BE2C (cell line): ENCODE data around the gene PERCC1.
A peak's percentile ranks its signal among the peaks of the same experiment; 100 is the strongest.

Experiments used
- DNase-seq: peaks from one replicate; pipeline ENCODE4 v3.0.0-alpha.2; 2020
- H3K27me3 ChIP-seq: fragments of 250-450 bp; sonication (Bioruptor Pico); 2 replicates; pipeline ENCODE4 v1.5.1; 2020; ENCODE audit warnings: mild to moderate bottlenecking
- H3K36me3 ChIP-seq: fragments of 250-450 bp; sonication (Bioruptor Pico); 2 replicates; pipeline ENCODE4 v1.5.1; 2020; ENCODE audit warnings: mild to moderate bottlenecking
- H3K4me1 ChIP-seq: fragments of 250-450 bp; sonication (Bioruptor Pico); 2 replicates; pipeline ENCODE4 v1.5.1; 2020
- H3K4me3 ChIP-seq: 2 replicates; pipeline ENCODE4 v1.5.1; 2011; ENCODE audit warnings: low read depth, low read length
- H3K9me3 ChIP-seq: fragments of 250-450 bp; sonication (Bioruptor Pico); 2 replicates; pipeline ENCODE4 v1.5.1; 2020
- TF ChIP-seq, protein P1 (sequence below): IDR thresholded peaks from 2 replicates; pipeline ENCODE4 v1.5.1; 2012; ENCODE audit warnings: mild to moderate bottlenecking, low read depth, low read length

Gene PERCC1

DNA sequence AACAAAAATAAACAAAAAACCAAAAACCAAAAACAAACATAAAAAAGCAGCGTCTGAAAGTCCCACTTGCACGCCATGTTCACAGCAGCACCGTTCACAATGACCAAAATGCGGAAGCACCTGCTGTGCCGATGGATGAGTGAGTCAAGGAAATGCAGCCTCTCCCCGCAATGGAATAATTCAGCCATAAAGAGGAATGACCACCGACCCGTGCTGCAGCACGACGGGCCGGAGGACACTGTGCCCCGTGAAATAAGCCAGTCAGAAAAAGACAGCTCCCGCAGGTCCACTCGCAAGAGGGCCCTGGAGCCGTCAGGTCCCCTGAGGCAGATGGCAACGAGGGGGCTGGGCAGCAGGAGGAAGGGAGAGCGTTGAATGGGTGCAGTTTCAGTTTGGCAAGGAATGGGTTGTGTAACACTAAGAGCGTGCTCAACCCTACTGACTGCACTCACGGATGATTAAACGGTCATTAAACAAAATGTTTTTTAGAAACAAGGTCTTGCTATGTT lies 38.9 kb downstream of the PERCC1 start:
- TF ChIP-seq, protein P1, sequence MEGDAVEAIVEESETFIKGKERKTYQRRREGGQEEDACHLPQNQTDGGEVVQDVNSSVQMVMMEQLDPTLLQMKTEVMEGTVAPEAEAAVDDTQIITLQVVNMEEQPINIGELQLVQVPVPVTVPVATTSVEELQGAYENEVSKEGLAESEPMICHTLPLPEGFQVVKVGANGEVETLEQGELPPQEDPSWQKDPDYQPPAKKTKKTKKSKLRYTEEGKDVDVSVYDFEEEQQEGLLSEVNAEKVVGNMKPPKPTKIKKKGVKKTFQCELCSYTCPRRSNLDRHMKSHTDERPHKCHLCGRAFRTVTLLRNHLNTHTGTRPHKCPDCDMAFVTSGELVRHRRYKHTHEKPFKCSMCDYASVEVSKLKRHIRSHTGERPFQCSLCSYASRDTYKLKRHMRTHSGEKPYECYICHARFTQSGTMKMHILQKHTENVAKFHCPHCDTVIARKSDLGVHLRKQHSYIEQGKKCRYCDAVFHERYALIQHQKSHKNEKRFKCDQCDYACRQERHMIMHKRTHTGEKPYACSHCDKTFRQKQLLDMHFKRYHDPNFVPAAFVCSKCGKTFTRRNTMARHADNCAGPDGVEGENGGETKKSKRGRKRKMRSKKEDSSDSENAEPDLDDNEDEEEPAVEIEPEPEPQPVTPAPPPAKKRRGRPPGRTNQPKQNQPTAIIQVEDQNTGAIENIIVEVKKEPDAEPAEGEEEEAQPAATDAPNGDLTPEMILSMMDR, result no peak
- H3K27me3 ChIP-seq, result no peaks in the 10 kb centered on the region
- H3K9me3 ChIP-seq, result no peaks in the 10 kb centered on the region
- no peaks in the 10 kb centered on the region for H3K36me3 ChIP-seq
- DNase-seq, result no peak
- no peaks in the 10 kb centered on the region for H3K4me1 ChIP-seq
- H3K4me3 ChIP-seq, result no peak overlapping the region

DNA sequence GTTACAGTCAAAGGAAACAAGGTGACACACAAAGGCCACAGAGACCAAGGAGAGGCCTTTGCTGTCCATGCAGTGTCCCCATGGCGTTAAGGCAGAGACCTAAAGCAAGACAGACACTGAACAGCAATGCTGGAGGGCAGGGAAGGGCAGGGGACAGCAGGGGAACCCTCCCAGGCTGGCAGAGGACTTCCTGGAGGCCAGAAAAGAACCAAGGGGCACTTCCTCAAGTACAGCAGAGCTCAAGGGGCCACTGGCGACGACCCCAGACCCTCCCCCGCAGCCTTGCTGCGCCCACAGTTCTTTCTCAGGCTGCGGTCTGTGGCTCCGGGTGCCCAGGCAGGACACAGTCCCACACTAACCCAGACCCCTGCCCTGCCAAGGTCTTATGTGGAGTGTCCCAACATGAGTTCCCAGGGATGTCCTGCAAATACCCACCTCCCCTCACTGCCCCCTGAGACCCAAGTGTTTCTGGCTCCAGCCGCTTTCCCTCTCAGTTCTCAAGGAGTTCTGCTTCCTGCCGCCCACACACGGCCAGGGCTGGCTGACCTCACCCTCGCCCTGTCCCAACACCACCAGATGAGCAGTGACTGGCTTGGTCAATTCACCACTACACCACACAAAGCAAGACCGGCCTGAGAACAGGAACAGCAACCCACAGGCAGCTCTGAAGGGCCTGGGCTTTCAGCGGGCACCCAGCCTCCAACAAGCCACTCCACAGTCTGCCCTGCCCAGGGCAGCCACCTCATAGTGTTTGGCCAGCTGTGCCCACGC lies 39.8 kb downstream of the PERCC1 start:
- H3K4me3 ChIP-seq, result no peak overlapping the region
- H3K4me1 ChIP-seq, result no peaks in the 10 kb centered on the region
- TF ChIP-seq, protein P1, result no peak

DNA sequence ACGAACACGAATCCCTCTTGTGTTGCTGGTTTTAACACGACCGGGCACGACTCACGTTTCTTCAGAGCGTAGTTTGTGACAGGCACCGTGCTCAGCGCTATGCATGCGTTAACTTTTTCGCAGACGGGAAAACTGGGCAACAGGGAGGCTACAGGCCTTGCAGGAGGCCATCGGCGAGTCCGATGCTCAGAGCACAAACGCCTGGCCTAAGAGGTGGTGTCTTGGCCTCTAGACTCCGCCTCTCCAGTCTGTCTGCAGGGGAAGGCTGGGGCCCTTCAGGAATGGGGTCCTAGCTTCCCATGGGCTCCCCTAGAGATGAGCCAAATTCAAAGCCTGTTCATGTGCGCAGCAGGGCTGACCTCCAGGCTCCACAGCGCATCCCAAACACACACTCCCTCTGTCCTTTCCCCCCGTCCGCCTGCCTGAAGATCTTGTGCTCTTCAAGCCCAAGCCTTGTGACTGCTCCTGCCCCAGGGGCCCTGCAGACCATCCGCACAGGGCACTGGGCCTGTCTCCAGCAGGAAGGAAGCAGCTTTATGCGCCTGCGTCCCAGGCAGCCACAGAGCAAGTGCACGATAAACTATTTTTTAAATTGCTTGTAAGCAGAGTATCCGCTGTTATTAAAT lies 40.8 kb downstream of the PERCC1 start:
- TF ChIP-seq, protein P1, result no peak
- Histone ChIP-seq H3K27me3 (no peaks in the 10 kb centered on the region), H3K4me3 (no peak overlapping the region), H3K36me3 (no peaks in the 10 kb centered on the region), H3K4me1 (no peaks in the 10 kb centered on the region), H3K9me3 (no peaks in the 10 kb centered on the region)
- no peak for DNase-seq

More for the DNA sequence above, 39.8 kb downstream of the PERCC1 start:
- DNase-seq, result no peak
- H3K36me3 ChIP-seq, result no peaks in the 10 kb centered on the region
- no peaks in the 10 kb centered on the region for H3K27me3 ChIP-seq
- H3K9me3 ChIP-seq, result no peaks in the 10 kb centered on the region

DNA sequence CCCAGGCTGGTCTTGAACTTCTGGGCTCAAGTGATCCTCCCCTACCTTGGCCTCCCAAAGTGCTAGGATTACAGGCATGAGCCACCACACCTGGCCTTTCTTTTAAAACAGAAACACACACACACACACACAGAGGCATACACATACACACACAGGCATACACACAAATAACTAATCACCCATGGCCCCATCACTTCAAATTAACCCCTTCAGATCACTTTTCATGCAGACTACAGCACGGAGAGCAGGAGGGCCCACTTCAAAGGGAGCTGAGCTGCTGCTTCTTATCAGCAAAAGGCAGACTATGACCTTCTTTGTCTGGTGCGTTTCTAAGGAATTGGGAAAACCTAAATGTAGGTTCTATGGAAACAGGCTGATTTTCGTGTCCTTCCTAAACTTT lies 42.1 kb downstream of the PERCC1 start:
- Histone ChIP-seq H3K36me3 (no peaks in the 10 kb centered on the region), H3K4me3 (no peak overlapping the region), H3K27me3 (no peaks in the 10 kb centered on the region), H3K4me1 (no peaks in the 10 kb centered on the region), H3K9me3 (no peaks in the 10 kb centered on the region; the same call in 1 of the 2 replicates)
- no peak for DNase-seq
- TF ChIP-seq, protein P1, result no peak

DNA sequence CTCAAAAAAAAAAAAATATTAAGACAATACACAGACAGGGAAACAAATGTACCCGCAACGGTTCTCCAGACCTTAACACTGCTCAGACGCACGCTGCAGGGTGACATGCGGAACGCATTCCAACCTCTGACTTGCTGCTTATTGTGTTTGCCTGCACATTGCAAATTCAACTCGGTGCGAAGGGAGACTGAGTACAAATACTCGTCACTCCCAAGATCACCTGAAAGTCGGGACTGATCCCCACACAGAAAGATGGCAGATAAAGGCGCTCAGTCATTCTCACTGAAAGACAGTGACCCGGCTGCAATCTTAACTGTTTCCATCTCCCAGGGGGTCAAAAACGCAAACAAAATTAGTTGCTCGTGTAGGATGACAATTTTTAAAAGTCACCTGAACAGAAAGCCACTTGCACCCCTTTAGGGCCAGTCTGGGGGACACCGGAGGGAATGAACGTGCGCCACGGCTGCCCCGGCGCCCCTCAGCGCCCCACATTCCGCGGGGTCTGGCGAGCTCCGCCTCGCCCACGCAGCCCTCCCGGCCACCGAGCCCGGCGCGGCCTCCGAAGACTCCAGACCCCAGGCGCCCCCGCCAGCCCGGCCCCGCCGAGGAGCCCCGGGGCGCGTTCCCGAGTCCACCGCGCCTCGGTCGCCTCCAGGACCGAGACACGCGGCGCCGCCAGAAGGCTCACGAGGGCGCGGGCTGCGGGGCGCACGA lies 43.4 kb downstream of the PERCC1 start:
- DNase-seq, result no peak
- Histone ChIP-seq H3K27me3 (no peaks in the 10 kb centered on the region), H3K4me1 (no peaks in the 10 kb centered on the region), H3K9me3 (no peaks in the 10 kb centered on the region; the same call in 1 of the 2 replicates), H3K4me3 (peak overlapping the region; percentile 81), H3K36me3 (no peaks in the 10 kb centered on the region)
- TF ChIP-seq, protein P1, result no peak
